HG02981 (cell line): ENCODE results near the gene HINT1.
"Not testable (repeated sequence)": the region's sequence is repeated elsewhere in the genome, so short reads cannot be mapped to it uniquely, and the experiment has no call there.

Source experiments
- ATAC-seq: cut with Tn5 transposase; IDR thresholded peaks from one replicate; pipeline ENCODE4 v1.9.1; 2021; ENCODE audit warnings: mild to moderate bottlenecking, moderate library complexity; ENCODE audit not compliant: unreplicated experiment

Gene HINT1

GRCh38 chr5:131171276-131171810 lies 6.3 kb upstream of the HINT1 start:
- no peak for ATAC-seq

- ATAC-seq: peak; percentile 97
Observed at GRCh38 chr5:131170540-131171275, 5.7 kb upstream of the HINT1 start, which contains the start of gene LYRM7. TSS of gene LYRM7 (plus strand) at chr5:131170944. CDS start at chr5:131171021, 77 bp downstream.

DNA sequence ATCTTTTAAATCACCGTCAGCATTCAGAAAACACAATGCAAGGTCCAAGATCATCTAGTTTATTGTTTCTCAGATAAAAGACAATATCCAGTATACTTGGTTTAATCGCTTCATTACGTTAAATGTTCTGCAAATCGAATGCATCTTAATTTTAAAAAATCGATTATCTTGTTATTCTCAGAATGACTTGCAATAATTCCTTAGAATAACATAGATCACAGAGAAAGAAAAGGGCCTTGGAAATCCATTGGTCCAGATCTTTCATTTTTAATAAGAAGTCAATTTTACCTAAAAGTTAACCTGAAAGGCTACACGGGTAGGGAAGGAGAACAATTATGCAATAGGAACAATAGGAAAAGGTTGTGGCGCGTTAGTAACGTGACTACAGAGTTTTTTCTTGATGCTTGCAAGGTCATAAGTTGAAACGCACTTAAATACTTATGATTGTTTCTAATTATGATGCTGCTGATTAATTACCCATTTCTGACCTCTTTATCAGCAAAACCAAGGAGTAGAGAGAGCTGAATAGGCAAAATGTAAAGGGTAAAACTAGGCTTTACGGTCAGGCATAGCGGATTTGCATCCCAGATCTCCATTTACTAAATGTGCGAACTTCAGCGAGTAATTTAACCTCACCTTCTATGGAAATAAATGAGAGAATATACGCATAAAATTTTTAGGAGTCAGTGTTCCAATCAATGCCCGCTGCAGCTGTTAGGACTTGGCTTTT lies 4.9 kb upstream of the HINT1 start:
- ATAC-seq: no peak

- no peak for ATAC-seq
Observed at GRCh38 chr5:131167615-131168014, 2.6 kb upstream of the HINT1 start.

DNA sequence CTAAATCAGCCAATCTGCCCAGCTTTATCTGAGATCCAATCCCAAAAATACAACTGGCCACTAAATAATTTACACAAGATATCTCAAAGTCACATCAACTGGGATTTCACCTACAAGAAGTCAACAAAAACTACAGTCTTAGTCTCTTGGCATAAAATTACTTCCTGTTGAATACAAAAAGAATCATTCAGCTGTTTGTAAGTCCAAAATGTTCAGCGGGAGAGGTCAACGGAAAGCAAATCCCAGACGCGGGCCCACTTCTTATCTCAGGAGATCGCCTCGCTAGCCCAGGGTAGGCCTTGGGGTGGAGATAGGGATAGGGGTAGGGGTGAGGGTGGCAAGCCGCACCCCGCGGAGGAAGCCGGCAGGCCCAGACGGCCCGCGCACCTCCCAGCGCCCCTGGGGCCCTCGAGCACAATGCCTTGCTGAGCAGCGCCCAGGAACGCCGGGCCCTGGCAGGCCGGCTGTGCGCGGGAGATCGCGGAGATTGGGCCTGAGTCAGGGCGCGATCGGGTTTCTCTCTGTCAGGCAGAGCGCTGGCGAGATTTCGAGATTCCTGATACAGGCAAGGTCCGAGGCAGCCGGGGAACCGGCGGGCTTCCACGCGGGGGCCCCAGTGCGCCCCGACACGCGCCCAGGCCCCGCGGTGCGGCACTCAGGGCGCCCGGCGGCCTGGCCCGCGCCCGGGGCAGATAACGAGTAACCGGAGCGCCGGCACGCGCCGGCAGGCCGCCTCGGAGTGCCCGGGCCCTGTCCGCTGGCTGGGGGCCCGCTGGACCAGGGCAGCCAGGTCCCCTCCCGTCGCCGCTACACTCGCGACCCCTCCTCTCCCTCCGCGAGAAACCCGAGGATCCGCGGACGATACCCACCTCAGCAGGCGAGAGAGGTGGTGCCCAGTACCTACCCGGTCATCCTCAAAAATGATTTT lies 601 bp downstream of the HINT1 start:
- ATAC-seq: peak; percentile 69

DNA sequence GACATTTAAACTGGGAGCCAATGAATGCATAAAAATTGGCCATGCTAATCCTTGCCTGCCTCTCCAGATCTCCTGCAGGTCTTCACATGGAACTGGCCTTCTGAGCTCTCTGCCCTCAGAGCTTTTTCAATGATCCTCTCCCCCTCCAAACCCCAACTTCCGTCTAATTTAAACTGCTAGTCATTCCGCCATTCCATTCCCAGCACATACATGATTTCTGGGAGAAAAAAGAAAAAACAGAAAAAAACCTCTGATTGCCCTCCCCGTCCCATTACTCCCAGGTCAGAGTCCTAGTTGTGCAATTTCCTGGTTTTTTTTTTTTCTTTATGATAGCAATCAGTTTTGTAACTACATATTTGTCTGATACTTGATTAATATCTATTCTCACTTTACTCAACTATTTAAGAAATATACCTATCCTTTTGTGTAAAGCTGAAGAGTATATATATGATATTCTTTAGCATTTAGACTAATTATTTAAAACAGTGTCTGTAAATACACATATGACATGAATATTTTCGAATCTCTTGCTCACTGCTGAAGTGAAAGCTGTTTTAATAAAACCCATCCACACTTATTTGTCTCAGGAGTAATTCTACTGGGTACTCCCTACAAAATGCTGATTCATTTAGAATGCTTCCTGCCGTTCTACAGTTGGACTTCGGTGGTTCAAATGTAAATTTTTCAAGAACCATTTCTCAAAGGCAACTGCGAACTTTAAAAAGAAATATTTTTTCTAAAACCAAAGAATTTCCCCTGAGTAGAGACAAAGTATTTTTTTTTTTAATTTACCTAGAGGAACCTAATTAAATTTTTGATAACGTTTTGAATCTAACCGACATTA lies 1.6 kb downstream of the HINT1 start:
- ATAC-seq: no peak

DNA sequence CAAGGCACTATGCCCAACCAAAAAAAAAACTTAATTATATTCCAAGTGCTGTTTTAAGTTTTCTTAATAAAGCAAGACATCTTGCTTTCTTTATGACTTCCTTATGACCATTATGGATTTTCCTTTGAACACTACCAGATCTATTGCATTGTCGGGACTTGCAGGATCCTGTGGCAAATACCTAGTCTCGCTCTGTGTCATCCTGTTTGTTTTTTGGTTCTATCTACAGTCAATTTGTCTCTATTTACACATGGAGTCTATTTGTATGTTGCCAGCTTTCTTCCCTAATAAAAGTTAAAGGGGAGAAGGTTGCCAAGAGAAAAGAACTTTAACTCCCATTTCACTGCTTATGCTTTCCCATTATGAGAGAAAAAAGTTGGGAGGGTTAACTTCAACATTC lies 4.9 kb downstream of the HINT1 start:
- no peak for ATAC-seq

DNA sequence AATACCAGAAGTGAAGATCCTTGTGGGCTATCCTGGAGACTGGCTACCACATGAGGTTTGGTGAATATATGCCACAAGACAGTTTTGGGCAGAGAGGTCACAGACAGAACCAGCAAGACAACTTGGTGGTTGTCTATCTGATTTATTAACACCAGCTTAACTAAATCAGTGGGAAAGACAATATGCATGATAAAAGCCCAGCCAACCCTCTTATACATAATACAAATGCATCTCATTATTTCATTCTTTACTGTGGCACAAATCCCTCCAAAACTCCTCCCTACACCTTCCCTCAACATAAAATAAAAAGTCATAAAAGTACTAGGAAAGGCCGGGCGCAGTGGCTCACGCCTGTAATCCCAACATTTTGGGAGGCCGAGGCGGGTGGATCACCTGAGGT lies 8.1 kb downstream of the HINT1 start:
- no peak for ATAC-seq

- ATAC-seq: no peak
Observed at GRCh38 chr5:131156385-131156784, 8.7 kb downstream of the HINT1 start.

- no peak for ATAC-seq
Observed at GRCh38 chr5:131151216-131151615, 13.8 kb downstream of the HINT1 start.

DNA sequence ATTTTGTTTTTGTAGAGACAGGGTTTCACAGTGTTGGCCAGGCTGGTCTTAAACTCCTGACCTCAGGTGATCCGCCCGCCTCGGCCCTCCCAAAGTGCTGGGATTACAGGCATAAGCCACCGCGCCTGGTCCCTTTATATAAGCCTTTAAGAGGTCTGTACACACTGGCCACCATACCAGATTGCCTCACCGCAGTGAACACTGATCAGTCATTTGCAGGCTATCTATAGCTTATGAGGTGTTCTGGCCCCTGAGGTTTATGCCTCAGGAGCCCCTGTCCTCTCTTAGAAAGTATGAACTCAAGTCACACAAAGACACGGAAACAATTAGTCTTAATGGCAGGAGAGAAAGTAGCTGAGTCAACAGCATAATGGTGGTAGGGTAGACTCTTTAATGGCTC lies 14.6 kb downstream of the HINT1 start:
- no peak for ATAC-seq

- no peak for ATAC-seq
Observed at GRCh38 chr5:131148835-131149234, 16.2 kb downstream of the HINT1 start.

- ATAC-seq: no peak
Observed at GRCh38 chr5:131147258-131147657, 17.8 kb downstream of the HINT1 start.

DNA sequence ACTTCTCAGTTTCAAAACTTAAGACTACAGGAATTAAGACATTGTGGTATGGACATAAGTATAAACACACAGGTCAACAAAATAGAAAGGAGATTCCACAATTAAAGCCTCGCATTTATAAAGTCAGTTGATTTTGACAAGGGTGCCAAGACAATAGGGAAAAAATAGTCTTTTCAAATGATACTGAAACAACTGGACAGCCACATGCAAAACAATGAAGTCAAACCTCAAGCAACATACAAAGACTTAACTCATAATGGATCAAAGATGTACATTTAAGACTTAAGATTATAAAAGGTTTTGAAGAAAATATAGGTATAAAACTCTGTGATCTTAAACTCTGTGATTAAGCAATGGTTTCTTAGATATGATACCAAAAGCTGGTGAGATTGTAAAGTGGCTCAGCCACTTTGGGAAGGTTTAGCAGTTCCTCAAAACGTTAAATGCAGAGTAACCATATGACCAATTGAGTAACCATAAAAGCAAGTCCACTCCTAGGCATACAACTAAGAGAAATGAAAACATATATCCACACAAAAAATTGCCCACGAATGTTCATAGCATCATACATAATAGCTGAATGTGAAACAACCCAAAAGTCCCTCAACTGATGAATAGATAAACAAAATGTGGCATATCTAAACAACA lies 22.0 kb downstream of the HINT1 start:
- no peak for ATAC-seq

- no peak for ATAC-seq
Observed at GRCh38 chr5:131139321-131139720, 25.7 kb downstream of the HINT1 start.

DNA sequence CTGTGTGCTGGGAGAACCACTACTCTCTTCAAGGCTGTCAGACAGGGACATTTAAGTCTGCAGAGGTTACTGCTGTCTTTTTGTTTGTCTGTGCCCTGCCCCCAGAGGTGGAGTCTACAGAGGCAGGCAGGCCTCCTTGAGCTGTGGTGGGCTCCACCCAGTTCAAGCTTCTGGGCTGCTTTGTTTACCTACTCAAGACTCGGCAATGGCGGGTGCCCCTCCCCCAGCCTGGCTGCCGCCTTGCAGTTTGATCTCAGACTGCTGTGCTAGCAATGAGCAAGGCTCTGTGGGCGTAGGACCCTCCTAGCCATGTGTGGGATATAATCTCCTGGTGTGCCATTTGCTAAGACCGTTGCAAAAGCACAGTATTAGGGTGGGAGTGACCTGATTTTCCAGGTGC lies 26.6 kb downstream of the HINT1 start:
- not testable (repeated sequence) for ATAC-seq

DNA sequence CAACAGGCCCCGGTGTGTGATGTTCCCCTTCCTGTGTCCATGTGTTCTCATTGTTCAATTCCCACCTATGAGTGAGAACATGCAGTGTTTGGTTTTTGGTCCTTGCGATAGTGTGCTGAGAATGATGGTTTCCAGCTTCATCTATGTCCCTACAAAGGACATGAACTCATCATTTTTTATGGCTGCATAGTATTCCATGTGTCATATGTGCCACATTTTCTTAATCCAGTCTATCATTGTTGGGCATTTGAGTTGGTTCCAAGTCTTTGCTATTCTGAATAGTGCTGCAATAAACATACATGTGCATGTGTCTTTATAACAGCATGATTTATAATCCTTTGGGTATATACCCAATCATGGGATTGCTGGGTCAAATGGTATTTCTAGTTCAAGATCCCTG lies 32.0 kb downstream of the HINT1 start:
- ATAC-seq: not testable (repeated sequence)

- no peak for ATAC-seq
Observed at GRCh38 chr5:131129306-131129705, 35.8 kb downstream of the HINT1 start.

- ATAC-seq: not testable (repeated sequence)
Observed at GRCh38 chr5:131127244-131127643, 37.8 kb downstream of the HINT1 start.

DNA sequence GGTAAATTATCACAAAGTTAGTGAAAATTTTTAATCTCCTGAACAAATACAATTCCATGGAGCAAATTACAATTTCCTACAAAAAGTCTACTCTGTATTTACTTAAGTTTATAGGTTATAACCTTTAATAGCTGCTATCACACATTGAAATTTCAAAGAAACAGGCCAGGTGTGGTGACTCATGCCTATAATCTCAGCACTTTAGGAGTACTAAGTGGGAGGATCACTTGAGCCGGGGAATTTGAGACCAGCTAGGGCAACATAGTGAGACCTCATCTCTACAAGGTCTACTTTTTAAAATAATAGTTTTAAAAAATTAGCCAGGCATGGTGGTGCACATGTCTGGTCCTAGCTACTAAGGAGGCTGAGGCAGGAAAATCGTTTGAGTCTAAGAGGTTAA lies 50.3 kb downstream of the HINT1 start:
- ATAC-seq: no peak
